Neural progenitor cell (in vitro differentiated cells): ENCODE data around the gene PMPCA. TPM values are rescaled to one million over a fixed set of nuclear protein-coding genes. Genes with fewer than 3 reads are reported as not detected.

Experiments
- DNase-seq: peaks from one replicate; pipeline ENCODE4 v3.0.0-alpha.2; 2016; ENCODE audit warnings: low spot score
- H2AFZ ChIP-seq: fragments of 200-600 bp; sonication (generic); replicated peaks from 2 replicates; pipeline ENCODE4 v1.6.1; 2016; ENCODE audit warnings: antibody characterized with exemption
- H3F3A ChIP-seq: fragments of 200-600 bp; sonication (generic); 2 replicates; pipeline ENCODE4 v1.6.1; 2016; ENCODE audit warnings: antibody characterized with exemption, low read depth
- H3K27ac ChIP-seq: fragments of 200-600 bp; sonication (generic); 2 replicates; pipeline ENCODE4 v1.5.1; 2016; ENCODE audit warnings: mild to moderate bottlenecking
- H3K27me3 ChIP-seq: fragments of 200-600 bp; sonication (generic); 2 replicates; pipeline ENCODE4 v1.6.1; 2016; ENCODE audit warnings: mild to moderate bottlenecking, moderate library complexity
- H3K36me3 ChIP-seq: fragments of 200-600 bp; sonication (generic); 2 replicates; pipeline ENCODE4 v1.5.1; 2016
- H3K4me1 ChIP-seq: fragments of 200-600 bp; sonication (generic); 2 replicates; pipeline ENCODE4 v1.6.1; 2016; ENCODE audit warnings: mixed run types
- H3K4me2 ChIP-seq: fragments of 200-600 bp; sonication (generic); 2 replicates; pipeline ENCODE4 v1.6.1; 2016
- H3K4me3 ChIP-seq: fragments of 200-600 bp; sonication (generic); 2 replicates; pipeline ENCODE4 v1.5.1; 2016
- H3K79me2 ChIP-seq: fragments of 200-600 bp; sonication (generic); 2 replicates; pipeline ENCODE4 v1.6.1; 2016; ENCODE audit warnings: low read depth
- H3K9ac ChIP-seq: fragments of 200-600 bp; sonication (generic); 2 replicates; pipeline ENCODE4 v1.6.1; 2016
- H3K9me3 ChIP-seq: fragments of 200-600 bp; sonication (generic); 2 replicates; pipeline ENCODE4 v1.5.1; 2016; ENCODE audit warnings: low read depth
- H4K20me1 ChIP-seq: fragments of 200-600 bp; sonication (generic); 2 replicates; pipeline ENCODE4 v1.6.1; 2016; ENCODE audit warnings: low read depth
- H3K27ac Mint-ChIP-seq: 3 replicates; pipeline ENCODE4 v1.8.0; 2021; ENCODE audit warnings: mixed read lengths
- H3K27me3 Mint-ChIP-seq: 2 replicates; pipeline ENCODE4 v1.8.0; 2022; ENCODE audit warnings: low read depth, mild to moderate bottlenecking, inconsistent platforms, moderate library complexity, mixed read lengths; ENCODE audit not compliant: insufficient read depth
- H3K36me3 Mint-ChIP-seq: 3 replicates; pipeline ENCODE4 v1.8.0; 2021; ENCODE audit warnings: mixed read lengths
- H3K4me1 Mint-ChIP-seq: 3 replicates; pipeline ENCODE4 v1.8.0; 2021; ENCODE audit warnings: mixed read lengths
- H3K4me3 Mint-ChIP-seq: 3 replicates; pipeline ENCODE4 v1.8.0; 2021; ENCODE audit warnings: mild to moderate bottlenecking, moderate library complexity, mixed read lengths
- H3K9me3 Mint-ChIP-seq: 3 replicates; pipeline ENCODE4 v1.8.0; 2020; ENCODE audit warnings: mixed read lengths
- CTCF ChIP-seq: fragments of 200-600 bp; sonication (generic); IDR thresholded peaks from 2 replicates; pipeline ENCODE4 v1.5.1; 2017; ENCODE audit warnings: antibody characterized with exemption, mild to moderate bottlenecking
- EZH2 ChIP-seq: fragments of 200-600 bp; sonication (generic); IDR thresholded peaks from 2 replicates; pipeline ENCODE4 v1.6.1; 2017; ENCODE audit warnings: antibody characterized with exemption, mild to moderate bottlenecking, moderate library complexity
- EZH2phosphoT487 ChIP-seq: fragments of 200-600 bp; sonication (generic); IDR thresholded peaks from 2 replicates; pipeline ENCODE4 v1.6.1; 2017; ENCODE audit warnings: antibody characterized with exemption
- total RNA-seq: library from RNA; depleted of rRNA; stranded (reverse); fragments of >200 nt; gene quantifications from 2 replicates; pipeline ENCODE4 v1.2.3, GENCODE V29; 2015; ENCODE audit warnings: low replicate concordance

Gene PMPCA
- total RNA-seq, 1 donor from 2014 or later, result 51.3 TPM

GRCh38 chr9:136395020-136395340 is 15.5 kb upstream of the PMPCA start:
- no peak overlapping the region for H3K27ac ChIP-seq
- H2AFZ ChIP-seq, result no peak overlapping the region
- H4K20me1 ChIP-seq, result peaks cover 20% of the 10 kb centered on the region
- H3K79me2 ChIP-seq, result peaks cover 24% of the 10 kb centered on the region
- H3K9ac ChIP-seq, result no peak overlapping the region
- H3K9me3 ChIP-seq, result no peaks in the 10 kb centered on the region
- no peak overlapping the region for H3K4me3 Mint-ChIP-seq
- no peak overlapping the region for H3K27ac Mint-ChIP-seq
- H3K4me1 Mint-ChIP-seq, result peaks cover 12% of the 10 kb centered on the region
- H3K9me3 Mint-ChIP-seq, result no peaks in the 10 kb centered on the region
- TF ChIP-seq EZH2, result no peak
- TF ChIP-seq EZH2phosphoT487, result no peak
- no peak for TF ChIP-seq CTCF
- no peak for DNase-seq
- no peak overlapping the region for H3K4me3 ChIP-seq
- H3K27me3 ChIP-seq, result no peaks in the 10 kb centered on the region
- H3K27me3 Mint-ChIP-seq, result no peaks in the 10 kb centered on the region
- no peak overlapping the region for H3K4me2 ChIP-seq
- H3F3A ChIP-seq, result no peaks in the 10 kb centered on the region
- H3K36me3 Mint-ChIP-seq, result peaks cover 11% of the 10 kb centered on the region
- no peaks in the 10 kb centered on the region for H3K4me1 ChIP-seq
- no peaks in the 10 kb centered on the region for H3K36me3 ChIP-seq

- no peak overlapping the region for H3K9ac ChIP-seq
- H3K27me3 ChIP-seq, result no peaks in the 10 kb centered on the region
- no peaks in the 10 kb centered on the region for H3K27me3 Mint-ChIP-seq
- no peaks in the 10 kb centered on the region for H3K9me3 ChIP-seq
- H3K4me3 Mint-ChIP-seq, result peak overlapping the region; percentile 43
- no peak overlapping the region for H2AFZ ChIP-seq
- peaks cover 5% of the 10 kb centered on the region for H3F3A ChIP-seq
- no peaks in the 10 kb centered on the region for H3K36me3 ChIP-seq
- TF ChIP-seq EZH2, result no peak
- no peak for TF ChIP-seq CTCF
- no peak for TF ChIP-seq EZH2phosphoT487
- DNase-seq, result no peak
- H3K79me2 ChIP-seq, result peaks cover 24% of the 10 kb centered on the region
- H3K4me1 Mint-ChIP-seq, result peaks cover 12% of the 10 kb centered on the region
- no peak overlapping the region for H3K27ac ChIP-seq
- peaks cover 11% of the 10 kb centered on the region for H3K36me3 Mint-ChIP-seq
- H3K4me1 ChIP-seq, result no peaks in the 10 kb centered on the region
- no peak overlapping the region for H3K4me2 ChIP-seq
- peaks cover 20% of the 10 kb centered on the region for H4K20me1 ChIP-seq
- no peak overlapping the region for H3K27ac Mint-ChIP-seq
- H3K9me3 Mint-ChIP-seq, result no peaks in the 10 kb centered on the region
- no peak overlapping the region for H3K4me3 ChIP-seq
These were observed 14.9 kb upstream of the PMPCA start for GRCh38 chr9:136395345-136396218.

GRCh38 chr9:136396219-136396515 is 14.3 kb upstream of the PMPCA start:
- peaks cover 20% of the 10 kb centered on the region for H4K20me1 ChIP-seq
- Mint-ChIP-seq H3K9me3 (no peaks in the 10 kb centered on the region), H3K36me3 (peaks cover 11% of the 10 kb centered on the region), H3K27me3 (peaks cover 1% of the 10 kb centered on the region), H3K4me1 (peaks cover 12% of the 10 kb centered on the region), H3K27ac (no peak overlapping the region), H3K4me3 (peak overlapping the region; percentile 43)
- peaks cover 24% of the 10 kb centered on the region for H3K79me2 ChIP-seq
- no peaks in the 10 kb centered on the region for H3K9me3 ChIP-seq
- no peak overlapping the region for H3K4me2 ChIP-seq
- H3F3A ChIP-seq, result peaks cover 9% of the 10 kb centered on the region
- no peak overlapping the region for H3K27ac ChIP-seq
- no peaks in the 10 kb centered on the region for H3K4me1 ChIP-seq
- no peak for DNase-seq
- H3K4me3 ChIP-seq, result no peak overlapping the region
- no peaks in the 10 kb centered on the region for H3K27me3 ChIP-seq
- no peak for TF ChIP-seq CTCF
- no peak for TF ChIP-seq EZH2
- TF ChIP-seq EZH2phosphoT487, result no peak
- H3K36me3 ChIP-seq, result no peaks in the 10 kb centered on the region
- H3K9ac ChIP-seq, result no peak overlapping the region
- no peak overlapping the region for H2AFZ ChIP-seq
